GM12801 (cell line): Measurements from ENCODE around the gene KIF23.

Experiments used
- TF ChIP-seq, protein P1 (sequence below): IDR thresholded peaks from one replicate; pipeline ENCODE4 v1.5.1; 2011; ENCODE audit warnings: control low read depth; ENCODE audit not compliant: insufficient read length; ENCODE audit errors: extremely low read depth

Gene KIF23

DNA sequence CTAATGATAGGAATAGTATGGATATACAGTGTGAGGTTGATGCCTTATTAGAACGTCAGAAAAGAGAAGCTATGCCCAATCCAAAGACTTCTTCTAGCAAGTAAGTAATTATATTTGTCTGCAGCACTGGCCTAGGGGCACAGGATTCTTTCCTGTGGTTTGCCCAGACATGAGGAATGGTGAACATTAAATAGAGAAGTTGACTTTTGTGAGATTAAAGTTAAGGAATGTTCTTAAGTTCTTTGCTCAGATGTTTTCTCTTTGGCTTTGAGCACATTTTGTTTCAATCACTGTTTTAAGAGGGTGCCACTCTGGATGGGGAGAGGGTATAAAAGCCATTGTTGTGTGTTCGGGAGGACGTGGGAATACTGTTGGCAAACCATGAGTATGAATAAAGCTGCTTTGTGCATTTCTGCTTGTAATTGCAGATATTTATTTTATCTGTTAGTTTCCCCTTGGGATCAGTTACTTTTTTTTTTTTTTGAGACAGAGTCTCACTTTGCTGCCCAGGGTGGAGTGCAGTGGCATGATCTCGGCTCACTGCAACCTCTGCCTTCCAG, 8.3 kb downstream of the KIF23 start:
- TF ChIP-seq, protein P1, sequence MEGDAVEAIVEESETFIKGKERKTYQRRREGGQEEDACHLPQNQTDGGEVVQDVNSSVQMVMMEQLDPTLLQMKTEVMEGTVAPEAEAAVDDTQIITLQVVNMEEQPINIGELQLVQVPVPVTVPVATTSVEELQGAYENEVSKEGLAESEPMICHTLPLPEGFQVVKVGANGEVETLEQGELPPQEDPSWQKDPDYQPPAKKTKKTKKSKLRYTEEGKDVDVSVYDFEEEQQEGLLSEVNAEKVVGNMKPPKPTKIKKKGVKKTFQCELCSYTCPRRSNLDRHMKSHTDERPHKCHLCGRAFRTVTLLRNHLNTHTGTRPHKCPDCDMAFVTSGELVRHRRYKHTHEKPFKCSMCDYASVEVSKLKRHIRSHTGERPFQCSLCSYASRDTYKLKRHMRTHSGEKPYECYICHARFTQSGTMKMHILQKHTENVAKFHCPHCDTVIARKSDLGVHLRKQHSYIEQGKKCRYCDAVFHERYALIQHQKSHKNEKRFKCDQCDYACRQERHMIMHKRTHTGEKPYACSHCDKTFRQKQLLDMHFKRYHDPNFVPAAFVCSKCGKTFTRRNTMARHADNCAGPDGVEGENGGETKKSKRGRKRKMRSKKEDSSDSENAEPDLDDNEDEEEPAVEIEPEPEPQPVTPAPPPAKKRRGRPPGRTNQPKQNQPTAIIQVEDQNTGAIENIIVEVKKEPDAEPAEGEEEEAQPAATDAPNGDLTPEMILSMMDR = no peak

DNA sequence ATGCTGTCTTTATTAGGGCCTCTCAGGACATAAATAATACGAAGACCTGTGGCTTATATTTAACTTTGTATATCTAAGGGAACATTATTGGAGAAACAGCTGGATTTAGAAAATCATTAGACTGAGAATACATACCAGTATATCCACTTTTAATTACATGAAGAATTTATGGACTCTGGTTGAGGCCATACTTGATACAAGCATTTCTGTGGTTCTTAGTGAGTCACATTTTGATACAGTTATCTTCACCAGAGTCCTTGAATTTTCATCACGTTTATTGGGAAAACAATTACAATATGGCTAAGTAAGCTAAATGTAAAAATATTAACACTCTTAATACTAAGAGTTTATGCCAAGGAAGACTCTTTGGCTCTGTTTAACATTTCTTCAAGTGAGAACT, 9.9 kb downstream of the KIF23 start:
- TF ChIP-seq, protein P1 = no peak

DNA sequence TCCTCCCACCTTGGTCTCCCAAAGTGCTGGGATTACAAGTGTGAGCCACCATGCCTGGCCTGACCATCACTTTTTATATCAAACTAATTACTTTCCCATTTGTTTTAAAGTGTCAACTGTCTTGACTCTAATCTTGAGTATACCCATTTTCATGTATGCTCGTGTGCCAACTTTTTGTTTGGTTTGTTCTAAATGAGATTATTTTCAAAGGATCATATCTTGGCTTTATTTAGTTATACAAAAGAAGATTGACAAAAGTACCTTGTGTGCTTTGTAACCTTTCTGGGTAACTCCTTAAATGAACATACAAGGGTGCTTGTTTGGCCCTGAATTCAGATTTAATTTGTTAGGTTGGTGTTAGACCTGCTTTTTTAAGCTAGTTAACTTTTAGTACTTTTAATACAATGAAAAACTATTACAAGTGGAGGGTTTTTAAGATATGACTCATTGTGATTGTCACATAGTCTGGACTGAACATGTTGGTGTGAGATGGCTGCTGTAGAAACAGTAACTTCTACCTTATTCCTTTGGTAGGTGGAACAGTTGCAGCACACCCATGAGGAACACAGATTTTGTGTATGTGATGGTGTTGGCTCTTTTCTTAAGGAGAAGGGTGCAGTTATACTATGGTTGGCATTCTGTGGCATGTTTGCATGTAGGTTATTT, 10.7 kb downstream of the KIF23 start:
- TF ChIP-seq, protein P1 = no peak

DNA sequence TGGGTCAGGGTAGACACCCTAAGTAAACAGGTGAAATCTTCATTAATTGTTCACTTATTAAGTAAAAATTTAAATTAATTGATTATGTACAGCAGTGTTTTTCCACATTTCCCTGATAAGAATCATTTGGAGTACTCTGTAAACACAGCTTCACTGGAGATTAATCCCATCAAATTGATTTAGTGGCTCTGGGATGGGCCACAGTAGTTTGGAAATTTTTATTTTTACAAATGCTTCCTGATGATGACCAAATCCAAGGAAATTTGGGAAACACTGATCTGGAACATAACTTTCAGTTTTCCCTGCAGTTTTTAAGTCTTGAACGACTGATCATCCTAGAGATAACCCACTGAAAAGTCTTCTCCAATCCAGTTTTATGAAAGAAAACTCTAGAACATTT, 19.7 kb downstream of the KIF23 start:
- TF ChIP-seq, protein P1 = no peak

DNA sequence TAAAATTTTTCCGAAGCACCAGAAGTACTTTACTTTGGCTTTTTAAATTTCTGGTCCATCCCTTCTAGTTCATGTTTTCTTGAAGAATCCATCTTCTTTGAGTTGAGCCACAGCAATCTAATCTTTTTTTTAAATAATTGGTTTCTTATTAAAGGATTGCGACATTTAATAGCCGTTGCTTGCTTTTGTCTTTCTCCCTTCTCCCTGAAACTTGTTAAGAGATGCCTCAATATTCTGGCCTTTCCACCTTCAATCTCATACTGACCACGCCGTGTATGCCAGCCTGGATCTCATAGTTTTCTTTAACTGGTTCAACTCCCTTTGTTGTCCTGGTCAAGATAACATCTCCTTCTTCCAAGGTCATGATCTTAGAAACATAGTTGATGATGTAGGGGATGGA, 20.1 kb downstream of the KIF23 start:
- TF ChIP-seq, protein P1 = no peak

DNA sequence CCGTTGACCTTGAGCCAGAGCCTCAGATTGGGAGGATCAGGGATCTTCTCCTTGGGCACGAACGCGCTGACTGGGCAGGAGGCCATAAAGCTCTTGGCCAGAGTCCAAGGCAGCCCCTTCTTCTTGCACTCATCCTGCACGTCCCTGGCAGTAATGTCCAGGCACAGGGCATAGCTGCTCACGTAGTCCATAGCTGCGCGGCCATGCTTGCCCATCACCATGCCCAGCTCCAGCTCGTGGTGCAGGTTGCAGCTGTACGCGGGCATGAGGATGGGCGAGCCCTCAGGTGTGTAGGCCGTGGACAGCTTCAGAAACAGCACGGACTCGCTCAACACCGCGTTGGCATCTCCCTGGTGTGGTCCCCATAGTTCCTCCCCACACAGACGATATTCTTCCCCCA, 20.5 kb downstream of the KIF23 start:
- TF ChIP-seq, protein P1 = no peak

DNA sequence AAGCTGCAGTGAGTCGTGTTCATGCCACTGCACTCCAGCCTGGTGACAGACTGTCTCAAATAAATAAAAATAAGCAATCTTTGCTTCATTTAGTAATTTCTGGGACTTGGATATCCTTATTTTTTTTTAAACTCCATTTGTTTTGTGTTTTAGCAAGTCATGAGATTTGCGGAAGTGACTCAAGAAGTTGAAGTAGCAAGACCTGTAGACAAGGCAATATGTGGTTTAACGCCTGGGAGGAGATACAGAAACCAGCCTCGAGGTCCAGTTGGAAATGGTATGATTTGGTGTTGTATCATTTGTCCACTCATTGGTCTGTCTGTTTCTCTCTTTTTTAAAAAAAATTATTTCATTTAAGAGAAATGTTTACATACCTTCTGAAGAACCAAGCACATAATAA, 21.8 kb downstream of the KIF23 start:
- TF ChIP-seq, protein P1 = no peak
